H9 (cell line): Measurements from ENCODE around the gene IL25. TPM values are rescaled to one million over a fixed set of nuclear protein-coding genes. Genes with fewer than 3 reads are reported as not detected.

Source experiments
- DNase-seq: peaks from one replicate; pipeline ENCODE4 v3.0.0-alpha.2; 2017
- H2AFZ ChIP-seq: one replicate; pipeline ENCODE4 v1.6.1; 2013; ENCODE audit warnings: mild to moderate bottlenecking, low read length, control low read depth, moderate library complexity
- H2AK5ac ChIP-seq: 2 replicates; pipeline ENCODE4 v1.6.1; 2013; ENCODE audit warnings: low read length, control low read depth, mixed read lengths; ENCODE audit not compliant: insufficient read length
- H2BK120ac ChIP-seq: one replicate; pipeline ENCODE4 v1.6.1; 2013; ENCODE audit warnings: low read depth, mild to moderate bottlenecking, low read length, control low read depth, inconsistent platforms; ENCODE audit not compliant: poor library complexity, severe bottlenecking
- H2BK12ac ChIP-seq: 2 replicates; pipeline ENCODE4 v1.6.1; 2013; ENCODE audit warnings: low read length, control low read depth, mixed read lengths, low read depth; ENCODE audit not compliant: insufficient read length
- H2BK15ac ChIP-seq: 2 replicates; pipeline ENCODE4 v1.6.1; 2013; ENCODE audit warnings: low read depth, low read length, control low read depth
- H2BK20ac ChIP-seq: one replicate; pipeline ENCODE4 v1.6.1; 2013; ENCODE audit warnings: low read depth, mild to moderate bottlenecking, low read length, control low read depth, inconsistent platforms; ENCODE audit not compliant: poor library complexity, severe bottlenecking
- H2BK5ac ChIP-seq: 2 replicates; pipeline ENCODE4 v1.6.1; 2013; ENCODE audit warnings: low read length, control low read depth, mixed read lengths; ENCODE audit not compliant: insufficient read length
- H3K14ac ChIP-seq: 2 replicates; pipeline ENCODE4 v1.6.1; 2013; ENCODE audit warnings: low read length, control low read depth; ENCODE audit not compliant: insufficient read depth
- H3K18ac ChIP-seq: 2 replicates; pipeline ENCODE4 v1.6.1; 2013; ENCODE audit warnings: low read depth, mild to moderate bottlenecking, mixed read lengths, low read length, control low read depth; ENCODE audit not compliant: insufficient read length
- H3K23ac ChIP-seq: 2 replicates; pipeline ENCODE4 v1.6.1; 2013; ENCODE audit warnings: low read length, control low read depth, mixed read lengths, low read depth; ENCODE audit not compliant: insufficient read length
- H3K23me2 ChIP-seq: 2 replicates; pipeline ENCODE4 v1.6.1; 2013; ENCODE audit warnings: low read depth, mild to moderate bottlenecking, mixed read lengths, low read length, control low read depth; ENCODE audit not compliant: insufficient read length, poor library complexity, severe bottlenecking
- H3K27ac ChIP-seq: 2 replicates; pipeline ENCODE4 v1.5.1; 2013; ENCODE audit warnings: low read length, control low read depth, mixed read lengths, low read depth; ENCODE audit not compliant: insufficient read length
- H3K27me3 ChIP-seq: 2 replicates; pipeline ENCODE4 v1.6.1; 2013; ENCODE audit warnings: low read length, control low read depth, inconsistent platforms; ENCODE audit not compliant: insufficient read depth
- H3K4ac ChIP-seq: 2 replicates; pipeline ENCODE4 v1.6.1; 2013; ENCODE audit warnings: low read depth, mild to moderate bottlenecking, control low read depth, inconsistent platforms, low read length, moderate library complexity
- H3K4me1 ChIP-seq: 2 replicates; pipeline ENCODE4 v1.6.1; 2013; ENCODE audit warnings: low read length, control low read depth, inconsistent platforms; ENCODE audit not compliant: insufficient read depth
- H3K4me2 ChIP-seq: 2 replicates; pipeline ENCODE4 v1.6.1; 2013; ENCODE audit warnings: low read length, control low read depth, mixed read lengths; ENCODE audit not compliant: insufficient read length, insufficient read depth
- H3K56ac ChIP-seq: 2 replicates; pipeline ENCODE4 v1.6.1; 2013; ENCODE audit warnings: low read depth, mild to moderate bottlenecking, mixed read lengths, low read length, control low read depth; ENCODE audit not compliant: insufficient read length
- H3K79me1 ChIP-seq: 2 replicates; pipeline ENCODE4 v1.6.1; 2013; ENCODE audit warnings: low read depth, mild to moderate bottlenecking, moderate library complexity, low read length, control low read depth, inconsistent platforms; ENCODE audit not compliant: insufficient read depth, poor library complexity, severe bottlenecking
- H3K79me2 ChIP-seq: 2 replicates; pipeline ENCODE4 v1.6.1; 2013; ENCODE audit warnings: low read length, control low read depth, inconsistent platforms; ENCODE audit not compliant: insufficient read depth
- H3K9ac ChIP-seq: 2 replicates; pipeline ENCODE4 v1.6.1; 2013; ENCODE audit warnings: low read length, control low read depth, mixed read lengths; ENCODE audit not compliant: insufficient read length; ENCODE audit errors: extremely low read depth
- H3K9me3 ChIP-seq: one replicate; pipeline ENCODE4 v1.6.1; 2013; ENCODE audit warnings: low read depth, low read length, inconsistent platforms; ENCODE audit not compliant: control insufficient read depth
- H3T11ph ChIP-seq: one replicate; pipeline ENCODE4 v1.6.1; 2013; ENCODE audit warnings: mild to moderate bottlenecking, low read length, control low read depth, inconsistent platforms
- H4K20me1 ChIP-seq: one replicate; pipeline ENCODE4 v1.6.1; 2013; ENCODE audit not compliant: control insufficient read depth, insufficient read length, insufficient read depth
- H4K5ac ChIP-seq: 2 replicates; pipeline ENCODE4 v1.6.1; 2013; ENCODE audit warnings: low read depth, mild to moderate bottlenecking, mixed read lengths, low read length, control low read depth; ENCODE audit not compliant: insufficient read length
- H4K8ac ChIP-seq: replicated peaks from 2 replicates; pipeline ENCODE4 v1.6.1; 2013; ENCODE audit warnings: low read length, control low read depth, mixed read lengths, low read depth; ENCODE audit not compliant: insufficient read length
- H4K91ac ChIP-seq: 2 replicates; pipeline ENCODE4 v1.6.1; 2013; ENCODE audit warnings: low read depth, mild to moderate bottlenecking, moderate library complexity, mixed read lengths, low read length, control low read depth; ENCODE audit not compliant: insufficient read length
- H3K27ac Mint-ChIP-seq, 3 experiments: 2 replicates in 2 of 3; 3 replicates in 1 of 3; pipeline ENCODE4 v1.8.0; 2020 to 2021; ENCODE audit warnings: mixed read lengths in 3 of 3, mild to moderate bottlenecking in 1 of 3, moderate library complexity in 1 of 3
- H3K27me3 Mint-ChIP-seq: 2 replicates; pipeline ENCODE4 v1.8.0; 2021; ENCODE audit warnings: low read depth, mild to moderate bottlenecking, moderate library complexity, mixed read lengths
- H3K36me3 Mint-ChIP-seq, 3 experiments: 2 replicates in 2 of 3; 3 replicates in 1 of 3; pipeline ENCODE4 v1.8.0; 2020 to 2021; ENCODE audit warnings: low read depth in 3 of 3, mixed read lengths in 3 of 3; ENCODE audit not compliant: insufficient read depth in 1 of 3
- H3K4me1 Mint-ChIP-seq, 2 experiments: 2 replicates each; pipeline ENCODE4 v1.8.0; 2020; ENCODE audit warnings: mixed read lengths in 2 of 2
- H3K4me3 Mint-ChIP-seq, 2 experiments: 2 replicates in 1 of 2; 3 replicates in 1 of 2; pipeline ENCODE4 v1.8.0; 2020 to 2021; ENCODE audit warnings: mild to moderate bottlenecking in 2 of 2, mixed read lengths in 2 of 2, moderate library complexity in 1 of 2
- H3K9me3 Mint-ChIP-seq, 2 experiments: 2 replicates in 1 of 2; 3 replicates in 1 of 2; pipeline ENCODE4 v1.8.0; 2020; ENCODE audit warnings: mild to moderate bottlenecking in 2 of 2, mixed read lengths in 2 of 2, moderate library complexity in 1 of 2
- total RNA-seq: library from RNA; stranded (reverse); gene quantifications from 2 replicates; pipeline ENCODE4 v1.2.1, GENCODE V29; 2021
- TF ChIP-seq, protein P1 (sequence below): fragments of 200-600 bp; sonication (generic); conservative IDR thresholded peaks from 3 replicates; pipeline ENCODE4 v1.8.0; 2021; ENCODE audit warnings: antibody characterized with exemption, mild to moderate bottlenecking

IL25 gene
- total RNA-seq, 1 experiment from 2014 or later, result not detected

DNA sequence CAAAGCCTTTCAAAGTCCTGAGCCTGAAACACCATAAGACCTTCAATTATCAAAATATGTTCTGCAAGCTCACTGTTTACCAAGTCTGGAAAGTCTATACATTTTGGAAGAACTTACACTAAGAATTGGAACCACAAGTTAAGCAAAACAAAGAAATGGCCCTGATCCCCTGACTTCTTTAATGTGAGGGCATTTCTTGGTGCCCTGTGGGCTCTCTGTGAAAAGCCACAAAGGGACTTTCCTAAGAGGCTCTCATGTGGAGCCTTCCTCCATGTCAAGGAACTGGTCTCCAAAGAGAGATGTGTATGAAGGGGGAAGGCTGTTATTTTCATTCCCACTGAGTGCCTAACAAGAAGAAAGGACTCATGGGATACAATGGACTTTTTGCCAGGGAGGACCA, 49.0 kb downstream of the IL25 start:
- H3K36me3 Mint-ChIP-seq, result no peaks in the 10 kb centered on the region
- no peak overlapping the region for H2BK120ac ChIP-seq
- H2BK20ac ChIP-seq, result no peak overlapping the region
- H3K4me3 Mint-ChIP-seq, result no peak overlapping the region
- no peak for DNase-seq
- no peak overlapping the region for H4K5ac ChIP-seq
- H2BK15ac ChIP-seq, result no peak overlapping the region
- H3K14ac ChIP-seq, result no peak overlapping the region
- no peak overlapping the region for H2AFZ ChIP-seq
- H3K23me2 ChIP-seq, result no peaks in the 10 kb centered on the region
- TF ChIP-seq, protein P1, sequence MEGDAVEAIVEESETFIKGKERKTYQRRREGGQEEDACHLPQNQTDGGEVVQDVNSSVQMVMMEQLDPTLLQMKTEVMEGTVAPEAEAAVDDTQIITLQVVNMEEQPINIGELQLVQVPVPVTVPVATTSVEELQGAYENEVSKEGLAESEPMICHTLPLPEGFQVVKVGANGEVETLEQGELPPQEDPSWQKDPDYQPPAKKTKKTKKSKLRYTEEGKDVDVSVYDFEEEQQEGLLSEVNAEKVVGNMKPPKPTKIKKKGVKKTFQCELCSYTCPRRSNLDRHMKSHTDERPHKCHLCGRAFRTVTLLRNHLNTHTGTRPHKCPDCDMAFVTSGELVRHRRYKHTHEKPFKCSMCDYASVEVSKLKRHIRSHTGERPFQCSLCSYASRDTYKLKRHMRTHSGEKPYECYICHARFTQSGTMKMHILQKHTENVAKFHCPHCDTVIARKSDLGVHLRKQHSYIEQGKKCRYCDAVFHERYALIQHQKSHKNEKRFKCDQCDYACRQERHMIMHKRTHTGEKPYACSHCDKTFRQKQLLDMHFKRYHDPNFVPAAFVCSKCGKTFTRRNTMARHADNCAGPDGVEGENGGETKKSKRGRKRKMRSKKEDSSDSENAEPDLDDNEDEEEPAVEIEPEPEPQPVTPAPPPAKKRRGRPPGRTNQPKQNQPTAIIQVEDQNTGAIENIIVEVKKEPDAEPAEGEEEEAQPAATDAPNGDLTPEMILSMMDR, result no peak
- no peak overlapping the region for H3K56ac ChIP-seq
- no peaks in the 10 kb centered on the region for H3K27me3 ChIP-seq
- H3K4ac ChIP-seq, result no peak overlapping the region
- H2AK5ac ChIP-seq, result no peak overlapping the region
- no peaks in the 10 kb centered on the region for H3K9me3 ChIP-seq
- H3K27ac ChIP-seq, result no peak overlapping the region
- H2BK5ac ChIP-seq, result no peak overlapping the region
- H3K18ac ChIP-seq, result no peak overlapping the region
- no peaks in the 10 kb centered on the region for H4K20me1 ChIP-seq
- peaks cover 9% of the 10 kb centered on the region in 2 experiments; a peak in 3 of 4 replicates for H3K4me1 Mint-ChIP-seq
- H4K8ac ChIP-seq, result no peak overlapping the region
- no peaks in the 10 kb centered on the region for H3K79me1 ChIP-seq
- H3K9ac ChIP-seq, result no peak overlapping the region
- H3K79me2 ChIP-seq, result no peaks in the 10 kb centered on the region
- peaks cover 0 to 3% of the 10 kb centered on the region in 2 experiments; a peak in 2 of 5 replicates for H3K9me3 Mint-ChIP-seq
- H3K27me3 Mint-ChIP-seq, result peaks cover 43% of the 10 kb centered on the region
- no peak overlapping the region for H3K23ac ChIP-seq
- no peak overlapping the region for H4K91ac ChIP-seq
- H3K4me2 ChIP-seq, result no peak overlapping the region
- H3T11ph ChIP-seq, result no peak overlapping the region
- H3K27ac Mint-ChIP-seq, result no peak overlapping the region
- no peak overlapping the region for H2BK12ac ChIP-seq
- H3K4me1 ChIP-seq, result no peaks in the 10 kb centered on the region
